ENCODE measurements around the gene DAB1. TPM values are rescaled to one million over a fixed set of nuclear protein-coding genes. Genes with fewer than 3 reads are reported as not detected.
"Not testable (repeated sequence)": the region's sequence is repeated elsewhere in the genome, so short reads cannot be mapped to it uniquely, and the experiment has no call there.

DAB1 gene
- total RNA-seq, 2 experiments from 2014 or later, result 1.2 to 2.1 TPM

GRCh38 chr1:57222801-57223200, 201.1 kb downstream of the DAB1 start:
- no peak for DNase-seq
- CTCF ChIA-PET, result no interaction called here
- H3K27me3 Mint-ChIP-seq, result no peaks in the 10 kb centered on the region

GRCh38 chr1:57222307-57222706, 201.6 kb downstream of the DAB1 start:
- Mint-ChIP-seq H3K4me1 (no peaks in the 10 kb centered on the region), H3K27ac (no peak overlapping the region)
- CTCF ChIA-PET, result no interaction called here

More at GRCh38 chr1:57222801-57223200, 201.1 kb downstream of the DAB1 start:
- Mint-ChIP-seq H3K9me3 (peaks cover 4% of the 10 kb centered on the region), H3K4me1 (no peaks in the 10 kb centered on the region), H3K4me3 (no peak overlapping the region), H3K36me3 (ENCODE audit: low read depth) (no peaks in the 10 kb centered on the region), H3K27ac (no peak overlapping the region)
- POLR2A ChIA-PET, result no interaction called here

GRCh38 chr1:57220905-57221304, 203.0 kb downstream of the DAB1 start:
- CTCF ChIA-PET, result not testable (repeated sequence)

More at GRCh38 chr1:57222307-57222706, 201.6 kb downstream of the DAB1 start:
- no peaks in the 10 kb centered on the region for H3K27me3 Mint-ChIP-seq
- no peak overlapping the region for H3K4me3 Mint-ChIP-seq
- POLR2A ChIA-PET, result no interaction called here
- H3K36me3 Mint-ChIP-seq (ENCODE audit: low read depth), result no peaks in the 10 kb centered on the region
- H3K9me3 Mint-ChIP-seq, result peaks cover 4% of the 10 kb centered on the region
- DNase-seq, result no peak

GRCh38 chr1:57218487-57219079, 205.3 kb downstream of the DAB1 start:
- ChIA-PET CTCF (no interaction called here), POLR2A (no interaction called here)
- peaks cover 4% of the 10 kb centered on the region for H3K9me3 Mint-ChIP-seq
- no peak overlapping the region for H3K27ac Mint-ChIP-seq
- H3K36me3 Mint-ChIP-seq (ENCODE audit: low read depth), result no peaks in the 10 kb centered on the region
- DNase-seq, result no peak
- H3K27me3 Mint-ChIP-seq, result no peaks in the 10 kb centered on the region
- no peaks in the 10 kb centered on the region for H3K4me1 Mint-ChIP-seq
- H3K4me3 Mint-ChIP-seq, result no peak overlapping the region

More at GRCh38 chr1:57220905-57221304, 203.0 kb downstream of the DAB1 start:
- H3K27me3 Mint-ChIP-seq; DNase-seq; H3K36me3 Mint-ChIP-seq (ENCODE audit: low read depth); H3K4me1 Mint-ChIP-seq; POLR2A ChIA-PET; H3K9me3 Mint-ChIP-seq; H3K4me3 Mint-ChIP-seq; H3K27ac Mint-ChIP-seq: not testable (repeated sequence)

GRCh38 chr1:57217905-57218304, 206.0 kb downstream of the DAB1 start:
- peaks cover 4% of the 10 kb centered on the region for H3K9me3 Mint-ChIP-seq
- CTCF ChIA-PET, result no interaction called here
- no peaks in the 10 kb centered on the region for H3K36me3 Mint-ChIP-seq (ENCODE audit: low read depth)
- H3K27ac Mint-ChIP-seq, result no peak overlapping the region
- no peaks in the 10 kb centered on the region for H3K27me3 Mint-ChIP-seq
- no peak overlapping the region for H3K4me3 Mint-ChIP-seq
- no peak for DNase-seq
- POLR2A ChIA-PET, result no interaction called here
- no peaks in the 10 kb centered on the region for H3K4me1 Mint-ChIP-seq

GRCh38 chr1:57214951-57215575, 208.8 kb downstream of the DAB1 start:
- no peak overlapping the region for H3K27ac Mint-ChIP-seq
- no peaks in the 10 kb centered on the region for H3K4me1 Mint-ChIP-seq
- POLR2A ChIA-PET, result no interaction called here
- H3K36me3 Mint-ChIP-seq (ENCODE audit: low read depth), result no peaks in the 10 kb centered on the region
- DNase-seq, result no peak
- no peaks in the 10 kb centered on the region for H3K27me3 Mint-ChIP-seq
- CTCF ChIA-PET, result no interaction called here
- no peak overlapping the region for H3K4me3 Mint-ChIP-seq
- peaks cover under 1% of the 10 kb centered on the region for H3K9me3 Mint-ChIP-seq

- ChIA-PET POLR2A (no interaction called here), CTCF (no interaction called here)
- Mint-ChIP-seq H3K27ac (no peak overlapping the region), H3K36me3 (ENCODE audit: low read depth) (no peaks in the 10 kb centered on the region), H3K4me3 (no peak overlapping the region), H3K4me1 (no peaks in the 10 kb centered on the region), H3K27me3 (no peaks in the 10 kb centered on the region), H3K9me3 (no peaks in the 10 kb centered on the region)
- DNase-seq, result no peak
These were observed 213.0 kb downstream of the DAB1 start for GRCh38 chr1:57210881-57211280.

- Mint-ChIP-seq H3K4me1 (no peaks in the 10 kb centered on the region), H3K27me3 (no peaks in the 10 kb centered on the region), H3K36me3 (ENCODE audit: low read depth) (no peaks in the 10 kb centered on the region), H3K4me3 (no peak overlapping the region), H3K27ac (no peak overlapping the region), H3K9me3 (no peaks in the 10 kb centered on the region)
- ChIA-PET POLR2A (no interaction called here), CTCF (no interaction called here)
- no peak for DNase-seq
These were observed 214.4 kb downstream of the DAB1 start for GRCh38 chr1:57209495-57209894.

GRCh38 chr1:57208741-57209302, 215.0 kb downstream of the DAB1 start:
- Mint-ChIP-seq H3K4me1 (no peaks in the 10 kb centered on the region), H3K27ac (no peak overlapping the region), H3K27me3 (no peaks in the 10 kb centered on the region), H3K9me3 (no peaks in the 10 kb centered on the region), H3K4me3 (no peak overlapping the region), H3K36me3 (ENCODE audit: low read depth) (no peaks in the 10 kb centered on the region)
- ChIA-PET POLR2A (no interaction called here), CTCF (no interaction called here)
- DNase-seq, result no peak

GRCh38 chr1:57206038-57206437, 217.8 kb downstream of the DAB1 start:
- H3K4me1 Mint-ChIP-seq, result no peaks in the 10 kb centered on the region
- peaks cover 2% of the 10 kb centered on the region for H3K9me3 Mint-ChIP-seq
- ChIA-PET POLR2A (no interaction called here), CTCF (no interaction called here)
- H3K27ac Mint-ChIP-seq, result no peak overlapping the region
- H3K27me3 Mint-ChIP-seq, result peaks cover 4% of the 10 kb centered on the region
- H3K36me3 Mint-ChIP-seq (ENCODE audit: low read depth), result no peaks in the 10 kb centered on the region
- no peak overlapping the region for H3K4me3 Mint-ChIP-seq
- DNase-seq, result no peak

GRCh38 chr1:57204942-57205787, 218.7 kb downstream of the DAB1 start:
- DNase-seq, result no peak
- Mint-ChIP-seq H3K27me3 (peaks cover 4% of the 10 kb centered on the region), H3K4me3 (no peak overlapping the region), H3K36me3 (ENCODE audit: low read depth) (no peaks in the 10 kb centered on the region), H3K27ac (no peak overlapping the region), H3K4me1 (no peaks in the 10 kb centered on the region), H3K9me3 (peaks cover 2% of the 10 kb centered on the region)
- CTCF ChIA-PET, result no interaction called here
- POLR2A ChIA-PET, result interaction anchor here (0.7 kb wide), 1 partner anchor 80 kb away, joined by 3 read pairs; no protein-coding TSS in a partner anchor

- no peaks in the 10 kb centered on the region for H3K4me1 Mint-ChIP-seq
- ChIA-PET CTCF (no interaction called here), POLR2A (interaction anchor here (0.6 kb wide), 1 partner anchor 24 kb away, joined by 3 read pairs; no protein-coding TSS in a partner anchor)
- no peak for DNase-seq
- no peaks in the 10 kb centered on the region for H3K36me3 Mint-ChIP-seq (ENCODE audit: low read depth)
- H3K4me3 Mint-ChIP-seq, result no peak overlapping the region
- peaks cover 2% of the 10 kb centered on the region for H3K9me3 Mint-ChIP-seq
- H3K27ac Mint-ChIP-seq, result no peak overlapping the region
- H3K27me3 Mint-ChIP-seq, result peaks cover 4% of the 10 kb centered on the region
These were observed 219.8 kb downstream of the DAB1 start for GRCh38 chr1:57204091-57204490.

GRCh38 chr1:57202241-57202640, 221.6 kb downstream of the DAB1 start:
- CTCF ChIA-PET, result no interaction called here
- Mint-ChIP-seq H3K9me3 (peaks cover 2% of the 10 kb centered on the region), H3K36me3 (ENCODE audit: low read depth) (no peaks in the 10 kb centered on the region), H3K27me3 (peaks cover 4% of the 10 kb centered on the region), H3K27ac (no peak overlapping the region), H3K4me3 (no peak overlapping the region), H3K4me1 (no peaks in the 10 kb centered on the region)
- POLR2A ChIA-PET, result no interaction called here
- DNase-seq, result no peak

Data from activated CD4-positive, alpha-beta T cell treated with anti-CD3 and anti-CD28 coated beads, Interleukin-2, amount 10 ng/mL, durations not matched to agents 7 days and 5 days (primary cell).